ENCODE measurements around the gene KIRREL3. TPM values are rescaled to one million over a fixed set of nuclear protein-coding genes. Genes with fewer than 3 reads are reported as not detected.

KIRREL3 gene
- total and polyA plus RNA-seq, 2 donors (not counting 3 experiments of a cell fraction or from before 2014, with no cell fraction given): not detected

DNA sequence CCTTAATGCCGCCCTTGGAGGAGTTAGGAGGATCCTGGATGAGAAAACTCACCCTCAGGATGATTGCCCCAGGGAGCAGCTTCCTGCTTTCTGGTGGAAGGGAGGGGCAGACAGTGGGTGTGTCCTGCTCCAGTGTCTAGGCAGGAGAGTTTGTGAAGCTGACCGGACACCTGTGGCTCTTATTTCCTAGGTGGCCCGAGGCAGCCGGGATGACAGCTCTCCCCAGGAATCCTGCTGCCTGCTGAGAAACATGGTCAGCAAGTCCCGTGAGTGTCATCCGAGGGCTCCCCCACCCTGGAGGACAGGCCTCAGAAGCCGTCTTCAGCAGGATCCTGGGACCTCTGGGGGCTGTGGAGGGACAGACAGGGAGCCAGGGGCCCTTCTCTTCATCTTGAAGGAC is 594.7 kb downstream of the KIRREL3 start:
- ChIA-PET POLR2A (no interaction called here), CTCF (no interaction called here)
- no peaks in the 10 kb centered on the region for H3K9me1 ChIP-seq (replicated peaks; ENCODE audit: control insufficient read depth, extremely low read depth, insufficient read depth, low read length)
- H3K9ac ChIP-seq (replicated peaks; ENCODE audit: extremely low read depth, insufficient read depth, low read length): no peak overlapping the region
- intact Hi-C loops (cut with micrococcal nuclease): no loop called here
- no peak overlapping the region for H3K4me2 ChIP-seq (ENCODE audit: insufficient read depth, low read length)
- TF ChIP-seq EZH2 (IDR thresholded peaks at IDR 0.05; ENCODE audit: borderline replicate concordance, low read depth, low read length, severe bottlenecking): no peak
- TF ChIP-seq, protein P1, sequence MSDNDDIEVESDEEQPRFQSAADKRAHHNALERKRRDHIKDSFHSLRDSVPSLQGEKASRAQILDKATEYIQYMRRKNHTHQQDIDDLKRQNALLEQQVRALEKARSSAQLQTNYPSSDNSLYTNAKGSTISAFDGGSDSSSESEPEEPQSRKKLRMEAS (IDR thresholded peaks at IDR 0.05; ENCODE audit: insufficient read depth, insufficient read length): no peak
- TF ChIP-seq MYC (IDR thresholded peaks at IDR 0.05; ENCODE audit: low read depth, low read length): no peak
- TF ChIP-seq POLR2A (IDR thresholded peaks at IDR 0.05; ENCODE audit: low read depth, low read length): no peak
- TF ChIP-seq FOS (IDR thresholded peaks at IDR 0.05; ENCODE audit: borderline replicate concordance, insufficient read depth, low read length): no peak
- TF ChIP-seq JUN (IDR thresholded peaks at IDR 0.05; ENCODE audit: borderline replicate concordance, insufficient read depth, insufficient read length, low read depth): no peak
- TF ChIP-seq, protein P2, sequence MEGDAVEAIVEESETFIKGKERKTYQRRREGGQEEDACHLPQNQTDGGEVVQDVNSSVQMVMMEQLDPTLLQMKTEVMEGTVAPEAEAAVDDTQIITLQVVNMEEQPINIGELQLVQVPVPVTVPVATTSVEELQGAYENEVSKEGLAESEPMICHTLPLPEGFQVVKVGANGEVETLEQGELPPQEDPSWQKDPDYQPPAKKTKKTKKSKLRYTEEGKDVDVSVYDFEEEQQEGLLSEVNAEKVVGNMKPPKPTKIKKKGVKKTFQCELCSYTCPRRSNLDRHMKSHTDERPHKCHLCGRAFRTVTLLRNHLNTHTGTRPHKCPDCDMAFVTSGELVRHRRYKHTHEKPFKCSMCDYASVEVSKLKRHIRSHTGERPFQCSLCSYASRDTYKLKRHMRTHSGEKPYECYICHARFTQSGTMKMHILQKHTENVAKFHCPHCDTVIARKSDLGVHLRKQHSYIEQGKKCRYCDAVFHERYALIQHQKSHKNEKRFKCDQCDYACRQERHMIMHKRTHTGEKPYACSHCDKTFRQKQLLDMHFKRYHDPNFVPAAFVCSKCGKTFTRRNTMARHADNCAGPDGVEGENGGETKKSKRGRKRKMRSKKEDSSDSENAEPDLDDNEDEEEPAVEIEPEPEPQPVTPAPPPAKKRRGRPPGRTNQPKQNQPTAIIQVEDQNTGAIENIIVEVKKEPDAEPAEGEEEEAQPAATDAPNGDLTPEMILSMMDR (IDR thresholded peaks at IDR 0.05; ENCODE audit: extremely low read depth in 1 of 2, insufficient read depth in 1 of 2, low read depth in 1 of 2, low read length in 2 of 2): no peak
- TF ChIP-seq GATA2 (IDR thresholded peaks at IDR 0.05; ENCODE audit: insufficient read depth, insufficient read length, low read depth, low read length): no peak
- no peak for TF ChIP-seq POLR2AphosphoS5 (IDR thresholded peaks at IDR 0.05; ENCODE audit: insufficient read depth, low read depth, low read length)
- no peaks in the 10 kb centered on the region for H3K9me3 ChIP-seq (replicated peaks; ENCODE audit: control insufficient read depth, insufficient read depth, low read length)
- dilution Hi-C loops (cut with MboI; ENCODE audit: extremely low pct_ligation_motif_present, low sequenced_read_pairs): no loop called here
- no TSS peak for BruUV-seq (replicated peaks)
- H4K20me1 ChIP-seq (replicated peaks; ENCODE audit: control insufficient read depth, extremely low read depth, insufficient read depth, low read length): no peaks in the 10 kb centered on the region
- no peaks in the 10 kb centered on the region for H3K4me1 ChIP-seq (ENCODE audit: control insufficient read depth, extremely low read depth, insufficient read depth, low read length)
- H3K4me3 ChIP-seq (replicated peaks in 1 of 3; ENCODE audit: insufficient read depth in 1 of 3, low read depth in 1 of 3, low read length in 3 of 3): no peak overlapping the region
- H3K27me3 ChIP-seq (ENCODE audit: control insufficient read depth in 2 of 2, insufficient read depth in 2 of 2, low read length in 2 of 2): no peaks in the 10 kb centered on the region
- DNase-seq (ENCODE audit: low read depth, low spot score) (no peak), FAIRE-seq (no peak)
- no peak overlapping the region for H2AFZ ChIP-seq (ENCODE audit: low read depth, low read length)
- H3K27ac ChIP-seq (ENCODE audit: insufficient read depth, low read depth, low read length): no peak overlapping the region
- H3K36me3 ChIP-seq (ENCODE audit: control insufficient read depth in 2 of 2, extremely low read depth in 1 of 2, insufficient read depth in 2 of 2, low read length in 2 of 2): peaks cover 0 to 3% of the 10 kb centered on the region in 2 experiments
- H3K79me2 ChIP-seq (ENCODE audit: control insufficient read depth, insufficient read depth, low read length): no peaks in the 10 kb centered on the region

Measured in endothelial cell of umbilical vein (primary cell).